Skeletal muscle satellite cell (primary cell): ENCODE results near the gene RANBP17.

Source experiments
- H3K27me3 ChIP-seq: 2 replicates; pipeline ENCODE4 v1.7.0; 2013; ENCODE audit warnings: low read length; ENCODE audit not compliant: control insufficient read depth, insufficient read depth
- H3K36me3 ChIP-seq: 2 replicates; pipeline ENCODE4 v1.7.0; 2013; ENCODE audit warnings: mild to moderate bottlenecking, control low read depth, low read length; ENCODE audit not compliant: insufficient read depth
- H3K4me1 ChIP-seq: 2 replicates; pipeline ENCODE4 v1.7.0; 2013; ENCODE audit warnings: low read length; ENCODE audit not compliant: control insufficient read depth, insufficient read depth
- H3K4me2 ChIP-seq: 2 replicates; pipeline ENCODE4 v1.7.0; 2013; ENCODE audit warnings: mild to moderate bottlenecking, low read length
- H3K4me3 ChIP-seq: 2 replicates; pipeline ENCODE4 v1.7.0; 2013; ENCODE audit warnings: low read length
- H3K9ac ChIP-seq: 2 replicates; pipeline ENCODE4 v1.7.0; 2013; ENCODE audit warnings: mild to moderate bottlenecking, low read depth, low read length, moderate library complexity
- H3K9me3 ChIP-seq: replicated peaks from 2 replicates; pipeline ENCODE4 v1.7.0; 2013; ENCODE audit warnings: mild to moderate bottlenecking, control low read depth, low read length

The RANBP17 gene

DNA sequence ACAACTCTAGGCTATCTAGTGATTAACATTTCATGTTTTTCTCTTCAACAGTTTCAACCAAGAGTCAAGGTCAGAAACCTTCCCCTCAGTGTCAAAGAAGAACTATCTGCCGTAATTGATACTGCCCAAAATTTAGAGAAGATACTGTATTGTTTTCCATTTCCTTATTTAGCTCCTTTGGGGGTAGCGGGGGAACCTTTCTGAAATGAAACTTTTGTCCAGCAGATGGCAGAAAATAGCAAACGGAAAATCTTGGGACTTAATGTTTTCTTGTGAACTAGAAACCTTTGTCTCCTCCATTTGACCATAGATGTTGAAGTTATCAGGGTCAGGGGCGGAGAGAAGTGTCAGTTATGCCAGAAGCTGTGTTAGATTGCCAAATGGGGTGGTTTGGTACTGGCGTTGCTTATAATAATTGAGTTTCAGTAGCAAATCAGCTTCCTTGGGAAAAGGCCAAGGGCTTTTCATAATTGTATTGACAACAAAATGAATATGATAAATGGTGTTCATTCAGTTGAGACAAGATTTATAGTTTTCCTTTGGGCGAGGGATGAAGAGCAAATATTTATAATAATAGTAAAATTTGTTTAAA is 345.5 kb downstream of the RANBP17 start:
- Histone ChIP-seq H3K27me3 (no peaks in the 10 kb centered on the region), H3K4me1 (no peaks in the 10 kb centered on the region), H3K4me2 (no peak overlapping the region), H3K4me3 (no peak overlapping the region), H3K36me3 (no peaks in the 10 kb centered on the region), H3K9me3 (no peaks in the 10 kb centered on the region), H3K9ac (no peak overlapping the region)

DNA sequence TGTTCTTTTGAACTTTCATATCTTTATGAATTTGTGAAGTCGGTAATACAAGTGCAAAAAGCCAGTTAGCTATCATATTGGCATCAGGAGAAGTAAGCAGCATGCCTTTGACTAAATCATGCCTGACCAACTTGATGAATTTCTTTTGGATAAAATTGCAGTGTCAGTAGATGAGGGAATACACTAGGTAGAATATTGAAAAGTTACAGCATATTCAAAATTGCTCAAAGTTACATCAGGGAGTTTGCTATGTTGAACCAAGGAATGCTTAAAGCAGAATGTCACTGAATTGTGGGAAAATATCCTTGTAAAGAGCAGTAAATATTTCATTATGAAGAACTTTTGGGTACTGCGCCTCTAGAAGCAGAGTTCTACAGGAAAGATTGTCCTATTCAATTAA is 360.1 kb downstream of the RANBP17 start:
- no peak overlapping the region for H3K9ac ChIP-seq
- no peak overlapping the region for H3K4me2 ChIP-seq
- no peaks in the 10 kb centered on the region for H3K27me3 ChIP-seq
- H3K36me3 ChIP-seq = no peaks in the 10 kb centered on the region
- no peaks in the 10 kb centered on the region for H3K4me1 ChIP-seq
- H3K4me3 ChIP-seq = no peak overlapping the region
- H3K9me3 ChIP-seq = no peaks in the 10 kb centered on the region

DNA sequence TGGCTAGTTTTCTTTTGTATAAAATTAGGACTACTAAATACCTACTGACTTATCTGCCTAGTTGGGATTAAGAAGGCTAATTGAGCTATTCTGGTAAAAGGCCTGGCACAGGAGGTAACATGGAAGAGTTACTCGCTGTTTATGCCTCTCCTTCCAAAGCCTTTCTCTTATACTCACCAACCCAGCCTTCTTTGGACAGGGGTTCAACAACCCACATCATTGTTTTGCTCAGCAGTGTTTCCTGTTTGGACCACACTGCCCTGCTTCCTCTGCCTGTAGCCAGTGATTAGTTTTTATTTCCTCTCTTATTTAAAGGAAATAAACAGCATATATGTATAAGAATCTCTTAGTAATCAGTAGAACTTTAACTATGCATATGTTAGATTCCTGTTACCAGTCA is 362.1 kb downstream of the RANBP17 start:
- Histone ChIP-seq H3K4me3 (no peak overlapping the region), H3K9ac (no peak overlapping the region), H3K9me3 (no peaks in the 10 kb centered on the region), H3K27me3 (no peaks in the 10 kb centered on the region), H3K4me1 (no peaks in the 10 kb centered on the region), H3K4me2 (no peak overlapping the region), H3K36me3 (no peaks in the 10 kb centered on the region)

DNA sequence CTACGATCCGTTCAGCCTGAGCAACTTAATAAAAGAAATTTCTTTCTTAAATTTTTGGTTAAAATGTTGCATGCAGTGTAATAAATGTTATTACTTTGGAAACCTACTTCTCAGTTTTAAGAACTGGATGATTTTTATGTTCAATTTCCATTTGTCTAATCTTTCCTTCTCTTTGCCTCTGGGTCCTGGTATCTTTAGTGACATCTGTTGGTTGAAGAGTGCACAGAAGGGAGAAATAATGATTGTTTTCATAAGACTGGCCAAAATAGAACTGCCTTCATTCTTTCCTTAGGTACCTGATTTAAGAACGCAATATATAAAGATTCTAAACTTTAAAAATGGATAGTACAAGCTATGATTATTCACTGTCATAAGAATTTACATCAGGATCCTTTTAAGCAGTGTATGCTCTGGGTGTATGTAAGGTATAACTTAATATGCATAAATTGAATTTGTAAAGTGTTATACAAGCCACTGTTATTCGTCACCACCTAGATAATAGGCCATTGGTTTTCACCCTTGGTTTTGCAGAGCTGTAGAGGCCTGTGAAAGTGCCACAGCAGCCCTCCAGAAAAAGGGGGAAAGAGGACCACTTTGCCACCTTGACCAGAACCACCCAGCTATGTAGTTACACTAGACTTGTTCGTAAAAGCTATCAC is 364.4 kb downstream of the RANBP17 start:
- H3K9me3 ChIP-seq = no peaks in the 10 kb centered on the region
- no peaks in the 10 kb centered on the region for H3K4me1 ChIP-seq
- no peak overlapping the region for H3K9ac ChIP-seq
- no peak overlapping the region for H3K4me2 ChIP-seq
- H3K27me3 ChIP-seq = no peaks in the 10 kb centered on the region
- H3K36me3 ChIP-seq = no peaks in the 10 kb centered on the region
- no peak overlapping the region for H3K4me3 ChIP-seq

DNA sequence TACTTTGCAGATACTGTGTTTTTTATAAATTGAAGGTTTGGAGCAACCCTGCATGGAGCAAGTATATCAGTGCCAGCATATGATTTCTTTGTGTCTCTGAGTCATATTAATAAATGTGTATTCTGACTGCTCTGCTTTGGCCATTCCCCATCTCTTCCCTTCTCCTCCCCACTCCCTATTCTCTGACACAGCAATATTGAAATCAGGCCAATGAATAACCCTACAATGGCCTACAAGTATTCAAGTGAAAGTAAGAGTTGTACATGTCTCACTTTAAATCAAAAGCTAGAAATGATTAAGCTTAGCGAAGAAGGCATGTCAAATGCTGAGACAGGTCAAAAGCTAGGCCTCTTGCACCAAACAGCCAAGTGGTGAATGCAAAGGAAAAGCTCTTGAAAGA is 365.0 kb downstream of the RANBP17 start:
- Histone ChIP-seq H3K36me3 (no peaks in the 10 kb centered on the region), H3K9ac (no peak overlapping the region), H3K4me2 (no peak overlapping the region), H3K9me3 (no peaks in the 10 kb centered on the region), H3K4me1 (no peaks in the 10 kb centered on the region), H3K27me3 (no peaks in the 10 kb centered on the region), H3K4me3 (no peak overlapping the region)

DNA sequence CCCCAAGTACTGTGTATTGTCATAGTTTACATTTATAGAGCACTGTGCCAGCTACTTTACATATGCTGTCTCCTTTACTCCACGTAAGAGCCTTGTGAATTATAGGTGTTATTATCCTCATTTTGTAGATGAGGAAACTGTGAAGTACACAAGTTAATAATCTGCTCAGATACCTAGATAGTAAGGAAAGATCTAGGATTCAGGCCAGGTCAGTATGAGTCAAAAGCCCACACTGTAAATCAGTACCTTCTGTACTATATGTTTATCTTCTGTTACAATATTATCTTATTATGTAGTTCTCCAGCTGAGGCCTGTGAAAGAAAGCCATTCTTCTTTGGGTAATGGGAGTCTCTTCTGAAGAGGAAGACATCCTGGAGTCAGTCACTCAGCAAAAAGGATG is 374.8 kb downstream of the RANBP17 start:
- Histone ChIP-seq H3K27me3 (no peaks in the 10 kb centered on the region), H3K36me3 (no peaks in the 10 kb centered on the region), H3K9me3 (no peaks in the 10 kb centered on the region), H3K9ac (no peak overlapping the region), H3K4me2 (no peak overlapping the region), H3K4me1 (no peaks in the 10 kb centered on the region), H3K4me3 (no peak overlapping the region)

DNA sequence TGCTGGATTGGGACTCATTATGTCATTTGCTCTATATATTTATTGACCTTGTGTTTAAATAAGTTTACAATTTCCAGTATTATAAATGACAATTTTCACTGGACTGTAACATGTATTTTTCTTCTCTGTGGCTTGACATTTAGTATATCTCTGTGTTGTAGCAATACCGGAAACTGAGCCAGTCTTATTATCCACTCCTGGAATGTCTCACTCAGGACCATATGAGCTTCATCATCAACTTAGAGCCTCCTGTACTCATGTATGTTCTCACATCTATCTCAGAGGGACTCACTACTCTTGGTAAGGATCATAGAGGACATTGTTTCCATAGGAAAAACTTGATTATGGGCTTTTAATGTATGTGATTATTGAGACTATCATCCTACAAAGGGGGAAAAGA is 380.7 kb downstream of the RANBP17 start:
- no peaks in the 10 kb centered on the region for H3K4me1 ChIP-seq
- no peaks in the 10 kb centered on the region for H3K9me3 ChIP-seq
- no peaks in the 10 kb centered on the region for H3K36me3 ChIP-seq
- no peak overlapping the region for H3K4me2 ChIP-seq
- no peaks in the 10 kb centered on the region for H3K27me3 ChIP-seq
- H3K9ac ChIP-seq = no peak overlapping the region
- H3K4me3 ChIP-seq = no peak overlapping the region

DNA sequence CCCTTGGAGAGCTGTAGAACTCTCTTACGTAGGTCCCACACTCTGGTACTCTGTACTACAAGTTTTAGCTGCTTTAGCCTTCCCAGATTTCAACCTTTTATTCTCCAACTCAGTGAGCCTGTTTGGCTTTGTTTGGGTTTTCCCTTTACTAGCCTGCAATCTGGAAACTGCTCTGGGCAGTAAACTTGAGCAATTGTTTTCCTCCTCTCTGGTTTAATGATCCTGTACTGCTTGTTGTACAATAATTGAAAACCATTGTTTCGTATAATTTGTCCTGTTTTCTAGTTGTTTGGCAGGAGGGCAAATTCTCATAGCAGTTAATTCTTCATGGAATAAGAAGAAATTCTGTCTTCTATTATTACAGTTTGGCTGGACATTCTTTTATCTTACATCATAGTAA is 384.4 kb downstream of the RANBP17 start:
- H3K9ac ChIP-seq = no peak overlapping the region
- no peaks in the 10 kb centered on the region for H3K4me1 ChIP-seq
- no peak overlapping the region for H3K4me2 ChIP-seq
- no peak overlapping the region for H3K4me3 ChIP-seq
- no peaks in the 10 kb centered on the region for H3K9me3 ChIP-seq
- H3K27me3 ChIP-seq = no peaks in the 10 kb centered on the region
- peaks cover 6% of the 10 kb centered on the region for H3K36me3 ChIP-seq

DNA sequence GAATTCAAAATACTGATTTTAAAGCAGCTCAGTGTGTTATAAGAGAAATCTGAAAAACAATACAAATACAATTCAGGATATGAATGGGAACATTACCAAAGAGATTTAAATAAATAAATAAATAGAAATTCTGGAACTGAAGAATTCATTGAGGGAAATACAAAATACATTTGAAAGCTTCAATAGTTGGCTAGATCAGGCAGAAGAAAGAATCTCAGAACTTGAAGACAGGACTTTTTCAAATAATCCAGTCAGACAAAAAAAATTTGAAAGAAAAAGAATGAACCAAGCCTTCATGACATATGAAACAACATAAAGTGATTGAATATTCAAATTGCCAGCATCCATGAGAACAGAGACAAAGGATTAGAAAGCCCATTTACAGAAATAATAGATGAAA is 387.6 kb downstream of the RANBP17 start:
- no peaks in the 10 kb centered on the region for H3K27me3 ChIP-seq
- no peak overlapping the region for H3K4me2 ChIP-seq
- H3K4me1 ChIP-seq = no peaks in the 10 kb centered on the region
- no peak overlapping the region for H3K9ac ChIP-seq
- peaks cover 6% of the 10 kb centered on the region for H3K36me3 ChIP-seq
- H3K9me3 ChIP-seq = no peaks in the 10 kb centered on the region
- no peak overlapping the region for H3K4me3 ChIP-seq

DNA sequence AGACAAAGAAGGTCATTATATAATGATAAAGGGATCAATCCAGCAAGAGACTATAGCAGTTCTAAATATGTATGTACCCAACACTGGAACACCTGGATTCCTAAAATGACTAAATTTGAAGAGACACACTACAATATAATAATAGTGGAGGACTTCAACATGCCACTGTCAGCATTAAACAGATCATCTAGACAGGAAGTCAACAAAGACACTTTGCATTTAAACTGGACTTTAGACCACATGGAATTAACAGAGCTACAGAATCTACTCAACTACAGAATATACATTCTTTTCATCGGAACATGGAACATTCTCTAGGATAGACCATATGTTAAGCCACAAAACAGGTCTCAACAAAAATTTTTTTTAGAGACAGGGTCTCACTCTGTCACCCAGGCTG is 388.9 kb downstream of the RANBP17 start:
- Histone ChIP-seq H3K9me3 (no peaks in the 10 kb centered on the region), H3K4me1 (no peaks in the 10 kb centered on the region), H3K36me3 (peaks cover 6% of the 10 kb centered on the region), H3K4me2 (no peak overlapping the region), H3K4me3 (no peak overlapping the region), H3K27me3 (no peaks in the 10 kb centered on the region), H3K9ac (no peak overlapping the region)

DNA sequence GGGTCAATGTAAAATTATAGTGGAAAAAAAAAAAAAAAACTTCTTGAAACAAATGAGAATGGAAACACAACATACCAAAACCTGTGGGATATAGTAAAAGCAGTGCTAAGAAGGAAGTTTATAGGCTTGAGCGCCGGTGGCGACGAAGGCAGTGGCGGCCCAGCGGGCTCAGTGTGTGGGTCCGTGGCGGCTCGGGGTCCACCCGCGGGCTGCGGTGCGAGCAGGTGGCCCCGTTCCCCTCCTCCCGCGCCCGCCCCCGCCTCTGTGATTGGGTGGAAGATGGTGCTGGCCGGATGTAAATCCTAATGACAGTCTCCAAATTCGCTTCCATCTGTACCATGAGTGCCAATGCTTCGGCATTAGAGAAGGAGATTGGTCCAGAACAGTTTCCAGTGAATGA is 389.7 kb downstream of the RANBP17 start:
- H3K9me3 ChIP-seq = no peaks in the 10 kb centered on the region
- H3K4me1 ChIP-seq = no peaks in the 10 kb centered on the region
- no peak overlapping the region for H3K4me3 ChIP-seq
- H3K4me2 ChIP-seq = no peak overlapping the region
- H3K27me3 ChIP-seq = no peaks in the 10 kb centered on the region
- peaks cover 6% of the 10 kb centered on the region for H3K36me3 ChIP-seq
- no peak overlapping the region for H3K9ac ChIP-seq

DNA sequence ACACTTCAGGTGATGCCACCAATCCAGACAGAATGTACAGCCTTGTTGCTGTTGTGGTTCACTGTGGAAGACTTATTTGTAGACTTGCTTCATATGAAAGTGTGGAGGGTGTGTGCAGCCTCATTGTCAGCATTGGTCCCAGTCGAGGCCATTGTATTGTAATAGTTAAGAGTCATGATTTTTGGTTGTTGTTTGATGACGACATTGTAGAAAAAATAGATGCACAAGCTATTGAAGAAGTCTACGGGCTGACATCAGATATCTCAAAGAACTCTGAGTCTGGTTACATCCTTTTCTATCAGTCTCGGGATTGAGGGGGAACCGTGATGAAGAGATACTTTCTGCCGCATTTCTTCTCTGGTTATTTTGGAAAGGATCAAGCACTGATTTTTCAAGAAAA is 390.9 kb downstream of the RANBP17 start:
- Histone ChIP-seq H3K27me3 (no peaks in the 10 kb centered on the region), H3K4me2 (no peak overlapping the region)

More for the DNA sequence above, 390.9 kb downstream of the RANBP17 start:
- Histone ChIP-seq H3K4me3 (no peak overlapping the region), H3K9ac (no peak overlapping the region), H3K9me3 (no peaks in the 10 kb centered on the region), H3K4me1 (no peaks in the 10 kb centered on the region), H3K36me3 (peaks cover 6% of the 10 kb centered on the region)
